Testis (tissue), 3 donors: ENCODE measurements around the gene CACNB4. TPM values are rescaled to one million over a fixed set of nuclear protein-coding genes. Genes with fewer than 3 reads are reported as not detected.

Experiments used
- DNase-seq: peaks from one replicate; pipeline ENCODE4 v3.0.0-alpha.2; 2019
- H3K27ac ChIP-seq, 2 donors: fragments of 200-600 bp; sonication (generic); one replicate each; pipeline ENCODE4 v1.5.1; 2019
- H3K27me3 ChIP-seq: fragments of 200-600 bp; sonication (generic); one replicate; pipeline ENCODE4 v1.5.1; 2019
- H3K36me3 ChIP-seq: fragments of 200-600 bp; sonication (generic); one replicate; pipeline ENCODE4 v1.5.1; 2017; ENCODE audit warnings: low read depth; ENCODE audit errors: missing control alignments
- H3K4me1 ChIP-seq: fragments of 200-600 bp; sonication (generic); one replicate; pipeline ENCODE4 v1.5.1; 2019
- H3K4me3 ChIP-seq, 2 donors: fragments of 200-600 bp; sonication (generic); one replicate each; pipeline ENCODE4 v1.5.1; 2017 to 2019
- H3K9me3 ChIP-seq: fragments of 200-600 bp; sonication (generic); one replicate; pipeline ENCODE4 v1.5.1; 2017
- POLR2A ChIP-seq: fragments of 450-650 bp; IDR thresholded peaks from one replicate; pipeline ENCODE4 v1.6.1; 2017; ENCODE audit warnings: antibody characterized with exemption, mild to moderate bottlenecking, moderate library complexity
- WGBS, 2 donors: methylation state at CpG; one replicate each; pipeline ENCODE4 v1.1.5; 2018; 5-methylcytosine and 5-hydroxymethylcytosine counted together
- intact Hi-C: fragments of 100-400 bp; cut with DNase I; formaldehyde crosslinking; loops from one replicate; pipeline ENCODE4 v1.15.1; 2023; ENCODE audit warnings: low total_unique reads
- polyA plus RNA-seq: library from polyadenylated mRNA; stranded (reverse); fragments of 350-450 nt; fragmentation: Illumina TruSeq; extraction: RNeasy Lipid Tissue Mini Kit (QIAGEN cat#74804); gene quantifications from one replicate; pipeline ENCODE4 v1.2.3, GENCODE V29; 2014; ENCODE audit warnings: low read depth, low replicate concordance; ENCODE audit not compliant: insufficient read depth
- total RNA-seq, 2 donors: library from RNA; depleted of rRNA; stranded (reverse); fragments of >200 nt; gene quantifications; one replicate each; pipeline ENCODE4 v1.2.3, GENCODE V29; 2016
- TF ChIP-seq, protein P1 (sequence below), 3 experiments: fragments of 450-650 bp in 2 of 3; fragments of 200-600 bp in 1 of 3; sonication (generic) in 1 of 3; IDR thresholded peaks; one replicate each; pipeline ENCODE4 v1.5.1; 2016 to 2019; ENCODE audit warnings: antibody characterized with exemption in 3 of 3, mild to moderate bottlenecking in 2 of 3, moderate library complexity in 1 of 3

CACNB4 gene
- total and polyA plus RNA-seq, 3 donors from 2014 or later, result 7.8 to 83.8 (median 82.2) TPM

DNA sequence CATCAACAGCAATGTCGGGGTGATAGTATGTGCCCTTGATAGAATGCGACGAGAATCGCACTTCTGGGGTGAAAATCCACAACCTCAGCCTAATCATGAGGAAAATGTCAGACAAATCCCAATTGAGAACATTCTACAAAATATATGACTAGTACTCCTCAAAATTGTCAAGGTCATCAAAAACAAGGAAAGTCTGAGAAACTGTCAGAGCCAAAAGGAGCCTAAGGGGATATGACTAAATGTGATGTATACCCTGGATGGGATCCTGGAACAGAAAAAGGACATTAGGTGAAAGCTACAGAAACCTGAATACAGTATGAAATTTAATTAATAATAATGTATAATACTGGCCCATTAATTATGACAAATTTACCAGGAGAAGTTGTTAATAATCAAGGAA, 7.6 kb upstream of the CACNB4 start:
- no peak for DNase-seq
- no peaks in the 10 kb centered on the region for H3K4me1 ChIP-seq
- H3K27ac ChIP-seq, result no peak overlapping the region
- no peak for TF ChIP-seq POLR2A
- TF ChIP-seq, protein P1, sequence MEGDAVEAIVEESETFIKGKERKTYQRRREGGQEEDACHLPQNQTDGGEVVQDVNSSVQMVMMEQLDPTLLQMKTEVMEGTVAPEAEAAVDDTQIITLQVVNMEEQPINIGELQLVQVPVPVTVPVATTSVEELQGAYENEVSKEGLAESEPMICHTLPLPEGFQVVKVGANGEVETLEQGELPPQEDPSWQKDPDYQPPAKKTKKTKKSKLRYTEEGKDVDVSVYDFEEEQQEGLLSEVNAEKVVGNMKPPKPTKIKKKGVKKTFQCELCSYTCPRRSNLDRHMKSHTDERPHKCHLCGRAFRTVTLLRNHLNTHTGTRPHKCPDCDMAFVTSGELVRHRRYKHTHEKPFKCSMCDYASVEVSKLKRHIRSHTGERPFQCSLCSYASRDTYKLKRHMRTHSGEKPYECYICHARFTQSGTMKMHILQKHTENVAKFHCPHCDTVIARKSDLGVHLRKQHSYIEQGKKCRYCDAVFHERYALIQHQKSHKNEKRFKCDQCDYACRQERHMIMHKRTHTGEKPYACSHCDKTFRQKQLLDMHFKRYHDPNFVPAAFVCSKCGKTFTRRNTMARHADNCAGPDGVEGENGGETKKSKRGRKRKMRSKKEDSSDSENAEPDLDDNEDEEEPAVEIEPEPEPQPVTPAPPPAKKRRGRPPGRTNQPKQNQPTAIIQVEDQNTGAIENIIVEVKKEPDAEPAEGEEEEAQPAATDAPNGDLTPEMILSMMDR (IDR thresholded peaks at IDR 0.05), result no peak
- H3K27me3 ChIP-seq, result no peaks in the 10 kb centered on the region
- H3K4me3 ChIP-seq, result no peak overlapping the region
- 34 to 43% methylated on average over 4 of the region's 4 CpGs for WGBS, 2 donors
- H3K9me3 ChIP-seq, result no peaks in the 10 kb centered on the region
- no peaks in the 10 kb centered on the region for H3K36me3 ChIP-seq
- intact Hi-C loops, result no loop called here

DNA sequence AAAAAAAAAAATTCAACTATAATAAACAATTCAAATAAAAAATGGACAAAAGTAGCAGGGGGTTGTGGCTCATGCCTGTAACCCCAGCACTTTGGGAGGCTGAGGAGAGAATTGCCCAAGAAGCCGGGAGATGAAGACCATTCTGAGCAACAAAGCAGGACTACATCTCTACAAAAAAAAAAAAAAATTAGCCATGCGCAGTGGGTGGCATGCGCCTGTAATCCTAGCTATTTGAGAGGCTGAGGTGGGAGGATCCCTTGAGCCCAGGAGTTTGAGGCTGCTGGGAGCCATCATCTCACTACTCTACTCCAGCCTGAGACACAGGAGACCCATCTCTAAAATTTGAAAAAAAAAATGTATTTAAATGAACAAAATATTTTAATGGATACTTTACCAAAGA, 4.4 kb upstream of the CACNB4 start:
- 91 to 94% methylated on average over 3 of the region's 3 CpGs for WGBS, 2 donors
- Histone ChIP-seq H3K27me3 (no peaks in the 10 kb centered on the region), H3K36me3 (no peaks in the 10 kb centered on the region), H3K4me1 (peaks cover 10% of the 10 kb centered on the region), H3K9me3 (no peaks in the 10 kb centered on the region), H3K4me3 (no peak overlapping the region), H3K27ac (no peak overlapping the region)
- DNase-seq, result no peak
- TF ChIP-seq POLR2A, result no peak
- TF ChIP-seq, protein P1 (IDR thresholded peaks at IDR 0.05), result no peak
- intact Hi-C loops, result no loop called here

DNA sequence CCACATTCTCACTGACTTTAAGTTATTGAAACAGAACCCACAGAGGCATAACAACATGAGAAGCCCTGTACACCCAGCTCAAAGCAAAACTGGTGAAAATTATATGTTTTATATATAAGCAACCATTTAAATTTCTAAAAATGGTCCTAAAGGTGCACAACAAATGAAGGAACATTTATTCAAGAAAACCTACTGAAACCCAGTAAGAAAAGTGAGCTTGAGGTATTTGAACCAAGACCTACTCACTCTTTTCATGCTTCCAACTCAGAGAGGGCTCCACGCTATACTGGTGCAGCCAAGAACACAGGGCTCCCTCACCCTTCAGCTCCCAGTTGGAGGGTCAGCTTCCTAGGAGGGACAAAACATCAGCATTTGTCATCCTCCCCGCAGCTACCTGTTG, 2.1 kb upstream of the CACNB4 start:
- Histone ChIP-seq H3K27me3 (no peaks in the 10 kb centered on the region), H3K27ac (no peak overlapping the region), H3K4me1 (peaks cover 14% of the 10 kb centered on the region), H3K36me3 (no peaks in the 10 kb centered on the region), H3K4me3 (no peak overlapping the region), H3K9me3 (no peaks in the 10 kb centered on the region)
- TF ChIP-seq, protein P1 (IDR thresholded peaks at IDR 0.05), result no peak
- no peak for TF ChIP-seq POLR2A
- DNase-seq, result no peak
- 90 to 94% methylated on average over 1 to 2 of the region's 2 CpGs for WGBS, 2 donors
- intact Hi-C loops, result no loop called here

DNA sequence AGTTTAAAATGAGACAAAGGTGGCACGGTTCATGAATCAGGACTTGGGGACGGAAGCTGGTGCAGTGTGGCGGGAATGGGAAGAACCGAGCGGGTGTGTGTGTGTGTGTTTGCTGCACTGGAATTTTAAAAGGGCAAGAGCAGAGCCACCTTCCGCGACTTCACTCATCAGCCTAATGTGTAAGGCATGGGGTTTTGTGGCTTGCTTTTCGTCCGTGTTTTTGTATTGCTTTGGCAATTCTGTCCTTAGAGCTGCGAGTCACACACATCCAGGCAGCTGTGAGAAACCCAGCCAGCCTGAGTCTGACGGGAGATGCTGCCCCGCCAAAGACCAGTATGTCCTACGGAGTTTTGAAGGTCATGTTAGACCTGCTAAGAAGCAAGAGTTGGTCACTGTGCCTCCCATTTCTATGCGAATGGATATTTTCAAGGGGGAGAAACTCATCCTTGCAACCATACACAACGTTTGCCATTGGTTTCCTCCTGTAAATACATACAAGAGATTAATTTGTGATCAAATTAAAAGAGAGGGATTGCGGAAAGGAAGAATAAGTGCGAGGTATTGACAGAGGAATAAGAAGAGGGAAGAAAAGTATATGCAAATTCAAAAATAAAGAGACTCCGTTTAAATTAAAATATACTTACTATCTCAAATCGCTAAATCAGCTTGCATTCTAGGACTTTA, 665 bp upstream of the CACNB4 start:
- H3K4me1 ChIP-seq, result peaks cover 14% of the 10 kb centered on the region
- peak; percentile 42 for DNase-seq
- intact Hi-C loops, result no loop called here
- H3K9me3 ChIP-seq, result no peaks in the 10 kb centered on the region
- H3K27ac ChIP-seq, result peak overlapping the region in 1 of 2 donors; percentile 15
- peak overlapping the region; percentile 55 to 64 for H3K4me3 ChIP-seq
- H3K36me3 ChIP-seq, result no peaks in the 10 kb centered on the region
- 11 to 14% methylated on average over 19 of the region's 19 CpGs for WGBS, 2 donors
- H3K27me3 ChIP-seq, result no peaks in the 10 kb centered on the region
- TF ChIP-seq, protein P1 (IDR thresholded peaks at IDR 0.05), result no peak
- TF ChIP-seq POLR2A, result no peak
